GM18517 (cell line): ENCODE results near the gene POLD4.

ENCODE experiments used
- ATAC-seq: cut with Tn5 transposase; IDR thresholded peaks from one replicate; pipeline ENCODE4 v1.9.1; 2021; ENCODE audit warnings: mild to moderate bottlenecking, moderate library complexity; ENCODE audit not compliant: unreplicated experiment

Gene POLD4

GRCh38 chr11:67389477-67389876 is 36.1 kb upstream of the POLD4 start:
- no peak for ATAC-seq

- ATAC-seq: no peak
These were observed 34.2 kb upstream of the POLD4 start for GRCh38 chr11:67387518-67387917.

- no peak for ATAC-seq
These were observed 33.7 kb upstream of the POLD4 start for GRCh38 chr11:67387069-67387468.

- no peak for ATAC-seq
These were observed 31.6 kb upstream of the POLD4 start for GRCh38 chr11:67384851-67385366.

- ATAC-seq: no peak
These were observed 29.2 kb upstream of the POLD4 start for GRCh38 chr11:67382276-67383136.

- no peak for ATAC-seq
These were observed 28.1 kb upstream of the POLD4 start for GRCh38 chr11:67381244-67381972.

- ATAC-seq: no peak
These were observed 26.0 kb upstream of the POLD4 start for GRCh38 chr11:67379061-67380058.

GRCh38 chr11:67378544-67378943 is 25.2 kb upstream of the POLD4 start:
- no peak for ATAC-seq

GRCh38 chr11:67376873-67377808 is 23.8 kb upstream of the POLD4 start:
- no peak for ATAC-seq

GRCh38 chr11:67376063-67376820 is 22.9 kb upstream of the POLD4 start:
- no peak for ATAC-seq

GRCh38 chr11:67375320-67376055 is 22.1 kb upstream of the POLD4 start:
- ATAC-seq: no peak

- no peak for ATAC-seq
These were observed 21.4 kb upstream of the POLD4 start for GRCh38 chr11:67374571-67375281.

GRCh38 chr11:67373648-67374570 is 20.6 kb upstream of the POLD4 start:
- no peak for ATAC-seq

GRCh38 chr11:67372993-67373647 is 19.8 kb upstream of the POLD4 start, which contains the start of gene CLCF1:
Gene CLCF1, minus strand, starts transcription at chr11:67373598. Its CDS starts 59 bp downstream, at chr11:67373539.
- ATAC-seq: no peak

- no peak for ATAC-seq
These were observed 19.1 kb upstream of the POLD4 start for GRCh38 chr11:67372321-67372992.
